IPS DF 6.9 (cell line): ENCODE measurements around the gene FBXL20.

Source experiments
- DNase-seq: peaks from one replicate; pipeline ENCODE4 v3.0.0-alpha.2; 2013; ENCODE audit warnings: low read depth, low spot score
- H3K27ac ChIP-seq: one replicate; pipeline ENCODE4 v1.5.1; 2013; ENCODE audit warnings: low read length, control low read depth
- H3K27me3 ChIP-seq: 2 replicates; pipeline ENCODE4 v1.6.1; 2013; ENCODE audit warnings: mild to moderate bottlenecking, low read length; ENCODE audit not compliant: control insufficient read depth, insufficient read depth
- H3K36me3 ChIP-seq: 2 replicates; pipeline ENCODE4 v1.6.1; 2013; ENCODE audit warnings: low read length; ENCODE audit not compliant: control insufficient read depth, insufficient read depth
- H3K4me1 ChIP-seq: 2 replicates; pipeline ENCODE4 v1.6.1; 2013; ENCODE audit warnings: low read length; ENCODE audit not compliant: control insufficient read depth, insufficient read depth
- H3K4me3 ChIP-seq: 2 replicates; pipeline ENCODE4 v1.5.1; 2013; ENCODE audit warnings: mild to moderate bottlenecking, low read length
- H3K9me3 ChIP-seq: 2 replicates; pipeline ENCODE4 v1.6.1; 2013; ENCODE audit warnings: low read length, inconsistent platforms; ENCODE audit not compliant: control insufficient read depth, insufficient read depth
- WGBS: extraction: QIAGEN DNeasy Blood & Tissue Kit; methylation state at CpG from one replicate; pipeline ENCODE4 v1.1.7; 2013; ENCODE audit warnings: mixed read lengths, missing lambda C conversion rate; ENCODE audit not compliant: insufficient read length, insufficient coverage; 5-methylcytosine and 5-hydroxymethylcytosine counted together

The FBXL20 gene

DNA sequence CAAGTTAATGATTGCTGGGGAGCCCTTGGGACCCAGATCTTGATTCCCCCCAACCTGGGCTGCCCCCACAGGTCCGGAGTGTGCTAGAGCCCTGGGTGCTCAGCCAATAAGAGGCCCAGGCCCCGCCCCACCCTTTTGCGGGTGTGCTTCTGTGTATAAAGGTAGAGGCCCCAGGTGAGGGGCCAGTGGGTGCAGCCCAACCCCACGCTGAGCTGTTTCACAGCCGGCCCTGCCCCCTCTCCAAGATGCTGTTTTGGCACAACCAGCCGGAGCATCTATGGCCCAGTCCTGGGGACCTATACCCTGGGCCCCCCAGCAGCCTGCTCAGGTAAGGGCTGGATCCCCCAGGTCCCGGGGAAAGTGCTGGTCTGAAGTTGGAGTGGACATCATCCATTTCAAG, 163.8 kb downstream of the FBXL20 start:
- no peak overlapping the region for H3K4me3 ChIP-seq
- peaks cover 2% of the 10 kb centered on the region for H3K4me1 ChIP-seq
- H3K27me3 ChIP-seq: no peaks in the 10 kb centered on the region
- no peaks in the 10 kb centered on the region for H3K36me3 ChIP-seq
- no CpG with 5 or more reads among the region's 7 CpGs for WGBS
- no peak overlapping the region for H3K27ac ChIP-seq
- no peaks in the 10 kb centered on the region for H3K9me3 ChIP-seq
- DNase-seq: no peak

- Histone ChIP-seq H3K27me3 (no peaks in the 10 kb centered on the region), H3K36me3 (no peaks in the 10 kb centered on the region), H3K27ac (no peak overlapping the region), H3K4me1 (peaks cover 2% of the 10 kb centered on the region), H3K9me3 (no peaks in the 10 kb centered on the region), H3K4me3 (no peak overlapping the region)
- WGBS: no CpG with 5 or more reads among the region's 6 CpGs
- no peak for DNase-seq
Observed at GRCh38 chr17:39236981-39237441, 164.4 kb downstream of the FBXL20 start.

DNA sequence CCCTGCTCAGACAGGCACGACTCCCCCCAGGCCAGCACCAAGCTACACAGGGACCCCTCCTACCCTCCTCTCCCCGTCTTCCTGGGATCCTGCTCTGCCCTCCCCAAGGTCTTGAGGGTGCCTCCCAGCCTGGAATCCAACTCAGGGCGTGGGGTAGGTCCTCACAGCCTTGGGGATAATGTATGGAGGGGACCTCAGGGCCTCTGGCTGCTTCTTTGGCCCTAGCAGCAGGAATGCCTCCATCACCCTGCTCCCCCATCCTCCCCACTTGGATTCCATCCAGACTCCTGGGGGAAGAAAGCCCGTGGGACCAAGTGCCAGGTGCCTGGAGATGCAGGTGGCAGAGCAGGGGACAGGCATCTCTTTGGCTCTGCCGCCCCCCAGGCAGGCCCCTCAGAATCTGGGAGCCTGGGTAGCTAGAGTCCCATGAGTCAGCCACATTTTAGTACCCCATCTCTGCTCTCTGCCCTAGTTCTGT, 164.9 kb downstream of the FBXL20 start:
- DNase-seq: no peak
- H3K27me3 ChIP-seq: no peaks in the 10 kb centered on the region
- H3K36me3 ChIP-seq: no peaks in the 10 kb centered on the region
- H3K9me3 ChIP-seq: no peaks in the 10 kb centered on the region
- no CpG with 5 or more reads among the region's 5 CpGs for WGBS
- H3K27ac ChIP-seq: no peak overlapping the region
- H3K4me1 ChIP-seq: peaks cover 2% of the 10 kb centered on the region
- H3K4me3 ChIP-seq: no peak overlapping the region

DNA sequence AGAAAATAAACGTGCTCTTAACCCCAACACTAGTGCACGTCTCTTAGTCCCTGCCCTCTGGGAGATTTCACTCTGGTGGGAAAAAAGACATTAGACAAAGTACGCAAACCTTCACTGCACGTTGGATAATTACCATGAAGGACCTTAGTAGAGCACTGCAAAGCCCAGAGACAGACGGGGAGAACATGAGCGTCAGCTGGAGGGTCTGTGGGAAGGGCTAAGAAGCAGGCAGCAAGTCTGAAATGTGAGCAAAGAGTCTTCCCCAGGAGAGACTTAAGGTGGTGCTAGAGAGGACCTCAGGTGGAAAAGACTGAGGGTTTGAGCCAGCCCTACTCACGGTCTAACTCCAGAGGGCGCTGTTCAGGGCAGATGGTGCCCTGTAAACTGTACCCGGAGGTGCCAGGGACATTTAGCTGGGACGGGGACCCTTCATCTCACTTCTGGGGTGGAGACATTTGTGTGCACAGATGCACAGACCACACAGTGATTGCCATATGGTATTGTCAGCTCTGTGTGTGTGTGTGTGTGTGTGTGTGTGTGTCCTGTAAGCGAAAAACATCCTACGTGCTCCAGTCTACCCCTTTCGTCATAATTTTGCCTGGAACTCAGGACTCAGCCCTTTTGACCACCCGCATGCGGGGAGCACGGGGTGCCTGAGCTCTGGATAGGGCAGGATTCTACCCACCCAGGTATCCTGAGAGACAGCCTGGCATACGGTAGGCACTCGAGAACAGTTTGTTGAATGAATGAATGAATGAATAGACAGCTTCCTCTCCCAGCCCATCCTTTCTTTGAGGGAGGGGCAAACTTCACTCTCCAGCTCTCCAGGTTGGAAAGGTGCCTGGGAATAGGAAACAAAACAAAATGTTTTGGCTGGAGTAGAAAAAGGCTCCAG, 165.6 kb downstream of the FBXL20 start:
- peak; percentile 85 for DNase-seq
- Histone ChIP-seq H3K27ac (no peak overlapping the region), H3K4me3 (no peak overlapping the region), H3K27me3 (no peaks in the 10 kb centered on the region), H3K36me3 (no peaks in the 10 kb centered on the region), H3K4me1 (peaks cover 2% of the 10 kb centered on the region), H3K9me3 (no peaks in the 10 kb centered on the region)
- no CpG with 5 or more reads among the region's 18 CpGs for WGBS

GRCh38 chr17:39231591-39232551, 169.6 kb downstream of the FBXL20 start:
- Histone ChIP-seq H3K36me3 (no peaks in the 10 kb centered on the region), H3K4me3 (no peak overlapping the region), H3K27ac (no peak overlapping the region), H3K9me3 (no peaks in the 10 kb centered on the region), H3K4me1 (no peaks in the 10 kb centered on the region), H3K27me3 (no peaks in the 10 kb centered on the region)
- no CpG with 5 or more reads among the region's 22 CpGs for WGBS
- DNase-seq: no peak

DNA sequence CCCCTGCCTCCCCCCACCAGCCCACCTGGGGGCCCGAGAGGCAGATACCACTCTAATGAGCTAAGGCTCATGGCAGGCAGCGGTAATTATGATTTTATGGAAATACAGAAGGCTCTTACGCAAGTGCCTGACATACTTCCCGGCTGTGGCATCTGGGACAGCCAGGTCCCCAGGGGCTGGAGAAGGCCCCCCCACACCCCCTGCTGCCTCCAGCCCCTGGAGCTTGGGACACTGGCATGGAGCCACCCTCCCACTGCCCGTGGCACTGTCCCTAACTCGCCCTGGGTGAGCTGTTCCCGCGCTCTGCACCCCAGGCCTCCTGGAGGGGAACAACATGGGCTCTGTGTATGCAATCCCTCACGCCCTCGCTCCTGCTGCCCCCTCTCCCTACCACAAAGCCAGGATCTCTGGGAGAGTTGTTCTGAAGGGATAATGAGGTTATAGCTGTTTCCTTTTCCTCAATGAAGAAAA, 170.3 kb downstream of the FBXL20 start:
- no peak for DNase-seq
- no peak overlapping the region for H3K27ac ChIP-seq

DNA sequence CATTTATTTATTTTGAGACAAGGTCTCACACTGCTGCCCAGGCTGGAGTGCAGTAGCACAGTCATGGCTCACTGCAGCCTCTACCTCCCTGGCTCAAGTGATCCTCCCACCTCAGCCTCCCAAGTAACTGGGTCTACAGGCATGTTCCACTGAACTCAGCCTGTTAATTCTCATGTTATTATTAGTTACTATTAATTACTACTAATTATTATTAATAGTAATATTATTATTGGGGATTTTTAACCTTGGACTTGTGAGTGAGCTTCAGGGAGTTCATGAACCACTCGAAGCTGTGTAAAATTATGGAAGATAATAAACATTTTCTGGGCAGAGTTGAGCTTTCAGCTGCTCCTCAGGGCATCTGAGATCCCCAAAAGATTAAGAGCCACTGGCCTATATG, 171.1 kb downstream of the FBXL20 start:
- WGBS: no CpG with 5 or more reads among the region's 1 CpG
- Histone ChIP-seq H3K36me3 (no peaks in the 10 kb centered on the region; the same call in 1 of the 2 replicates), H3K4me3 (no peak overlapping the region), H3K27ac (no peak overlapping the region), H3K9me3 (no peaks in the 10 kb centered on the region), H3K4me1 (no peaks in the 10 kb centered on the region), H3K27me3 (no peaks in the 10 kb centered on the region; the same call in 1 of the 2 replicates)
- no peak for DNase-seq

More for the DNA sequence above, 170.3 kb downstream of the FBXL20 start:
- Histone ChIP-seq H3K4me3 (no peak overlapping the region), H3K27me3 (no peaks in the 10 kb centered on the region), H3K9me3 (no peaks in the 10 kb centered on the region), H3K4me1 (no peaks in the 10 kb centered on the region), H3K36me3 (no peaks in the 10 kb centered on the region)
- WGBS: no CpG with 5 or more reads among the region's 10 CpGs

DNA sequence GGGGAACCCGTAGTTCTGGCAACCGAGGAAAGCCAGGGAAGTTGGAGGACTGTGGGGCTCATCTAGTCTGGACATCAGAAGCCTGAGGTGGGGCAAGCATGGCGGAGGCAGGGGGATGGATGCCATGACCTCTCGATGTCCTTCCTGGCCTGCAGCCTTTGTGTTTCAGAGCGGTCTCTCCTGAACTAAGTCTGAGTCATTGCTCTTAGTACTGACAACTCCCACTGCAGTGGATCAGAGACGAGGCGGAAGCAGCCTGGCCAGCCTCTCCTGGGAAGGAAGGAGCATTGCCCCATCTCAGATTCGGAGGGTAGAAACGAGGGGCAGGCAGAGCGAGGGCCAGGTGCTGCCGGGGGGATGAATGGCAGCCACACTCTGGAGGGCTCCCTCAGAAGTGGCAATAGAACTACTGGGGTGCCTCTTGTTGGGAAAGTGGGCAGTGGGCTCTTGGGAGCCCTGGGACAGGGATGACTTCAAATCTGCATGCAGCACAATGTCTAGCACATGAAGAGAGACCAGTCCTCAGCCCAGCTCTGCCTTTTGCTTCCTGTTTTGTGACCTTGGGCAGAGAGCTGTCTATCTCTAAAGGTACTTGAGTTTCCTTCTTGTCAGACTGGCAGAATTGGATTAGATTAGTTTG, 172.0 kb downstream of the FBXL20 start:
- H3K27ac ChIP-seq: no peak overlapping the region
- H3K9me3 ChIP-seq: no peaks in the 10 kb centered on the region
- no peak for DNase-seq
- no peak overlapping the region for H3K4me3 ChIP-seq
- H3K36me3 ChIP-seq: no peaks in the 10 kb centered on the region; the same call in 1 of the 2 replicates
- H3K4me1 ChIP-seq: no peaks in the 10 kb centered on the region; the same call in 1 of the 2 replicates
- peaks cover 9% of the 10 kb centered on the region; the same call in 1 of the 2 replicates for H3K27me3 ChIP-seq
- no CpG with 5 or more reads among the region's 11 CpGs for WGBS

DNA sequence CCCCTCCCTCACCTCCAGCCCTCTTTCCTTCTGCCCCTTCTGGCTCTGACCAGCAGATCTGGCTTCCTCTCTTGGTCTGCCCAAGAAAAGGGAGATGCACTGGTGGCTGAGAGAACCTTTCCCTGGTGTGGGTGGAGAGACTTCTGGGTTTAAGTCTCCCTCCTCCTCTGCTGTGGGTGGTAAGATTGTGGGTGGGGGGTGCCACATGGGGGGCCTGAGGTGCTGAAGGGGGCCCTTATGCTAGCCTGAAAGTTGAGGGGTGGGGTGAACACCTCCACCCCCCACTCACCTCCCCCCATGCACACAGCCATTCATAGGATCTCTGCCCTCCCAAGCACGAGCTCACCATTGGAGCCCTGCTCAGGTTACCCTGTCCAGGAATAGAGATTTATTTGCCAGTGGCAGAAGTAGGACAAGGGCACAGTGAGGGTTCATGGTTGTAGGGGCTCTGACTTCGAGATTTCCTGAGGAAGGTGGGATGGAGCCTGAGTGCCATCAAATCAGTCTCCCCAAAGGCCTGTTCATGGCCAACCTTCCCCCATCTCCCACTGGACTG, 174.0 kb downstream of the FBXL20 start:
- Histone ChIP-seq H3K36me3 (no peaks in the 10 kb centered on the region; the same call in 1 of the 2 replicates), H3K27ac (no peak overlapping the region), H3K4me3 (no peak overlapping the region), H3K4me1 (peaks cover 3% of the 10 kb centered on the region; the same call in 1 of the 2 replicates), H3K27me3 (peaks cover 15% of the 10 kb centered on the region; the same call in 1 of the 2 replicates), H3K9me3 (no peaks in the 10 kb centered on the region)
- no peak for DNase-seq
- no CpG with 5 or more reads among the region's 2 CpGs for WGBS
